GM19324 (cell line): ENCODE measurements around the gene ADSS2.

Source experiments
- ATAC-seq: cut with Tn5 transposase; IDR thresholded peaks from one replicate; pipeline ENCODE4 v1.9.1; 2021; ENCODE audit warnings: mild to moderate bottlenecking, moderate library complexity; ENCODE audit not compliant: unreplicated experiment, low FRiP score

The ADSS2 gene

GRCh38 chr1:244447024-244447423, 4.7 kb downstream of the ADSS2 start:
- no peak for ATAC-seq

- no peak for ATAC-seq
Measured at GRCh38 chr1:244445320-244446181, 6.2 kb downstream of the ADSS2 start.

GRCh38 chr1:244444854-244445253, 6.9 kb downstream of the ADSS2 start:
- no peak for ATAC-seq

- ATAC-seq: no peak
Measured at GRCh38 chr1:244442850-244443249, 8.9 kb downstream of the ADSS2 start.

GRCh38 chr1:244439391-244440032, 12.2 kb downstream of the ADSS2 start:
- no peak for ATAC-seq

- ATAC-seq: no peak
Measured at GRCh38 chr1:244437086-244437468, 14.6 kb downstream of the ADSS2 start.

- ATAC-seq: no peak
Measured at GRCh38 chr1:244436336-244437085, 15.2 kb downstream of the ADSS2 start.

GRCh38 chr1:244435562-244436205, 16.0 kb downstream of the ADSS2 start:
- ATAC-seq: no peak

GRCh38 chr1:244431166-244431565, 20.5 kb downstream of the ADSS2 start:
- no peak for ATAC-seq

GRCh38 chr1:244429818-244430217, 21.9 kb downstream of the ADSS2 start:
- no peak for ATAC-seq

- ATAC-seq: no peak
Measured at GRCh38 chr1:244427647-244428046, 24.1 kb downstream of the ADSS2 start.

- no peak for ATAC-seq
Measured at GRCh38 chr1:244424649-244425334, 26.9 kb downstream of the ADSS2 start.

- no peak for ATAC-seq
Measured at GRCh38 chr1:244422174-244422573, 29.5 kb downstream of the ADSS2 start.

GRCh38 chr1:244419024-244419423, 32.7 kb downstream of the ADSS2 start:
- ATAC-seq: no peak

GRCh38 chr1:244414543-244414942, 37.2 kb downstream of the ADSS2 start:
- no peak for ATAC-seq

- no peak for ATAC-seq
Measured at GRCh38 chr1:244413736-244414135, 38.0 kb downstream of the ADSS2 start.

GRCh38 chr1:244412176-244412575, 39.5 kb downstream of the ADSS2 start:
- no peak for ATAC-seq

- peak; percentile 70 for ATAC-seq
Measured at GRCh38 chr1:244409701-244410100, 42.0 kb downstream of the ADSS2 start.

- peak; percentile 78 for ATAC-seq
Measured at GRCh38 chr1:244406337-244406736, 45.4 kb downstream of the ADSS2 start.

GRCh38 chr1:244405856-244406255, 45.9 kb downstream of the ADSS2 start:
- no peak for ATAC-seq
